ENCODE measurements around the gene HAPLN1. TPM values are rescaled to one million over a fixed set of nuclear protein-coding genes. Genes with fewer than 3 reads are reported as not detected.

The HAPLN1 gene
- not detected for total RNA-seq
- total RNA-seq (2013) = not detected

- ATAC-seq (no peak), DNase-seq (no peak)
- peaks cover 19% of the 10 kb centered on the region for H3K27me3 ChIP-seq (ENCODE audit: control insufficient read depth, insufficient read depth, low read length)
- 58% methylated on average over 15 of the region's 16 CpGs for WGBS (ENCODE audit: insufficient coverage)
- no peak within 1 kb of the TSS for H3K4me3 ChIP-seq (ENCODE audit: low read length)
- intact Hi-C loops (cut with micrococcal nuclease) = no loop called here
- Mint-ChIP-seq H3K9me3 (no peaks in the 10 kb centered on the region), H3K27me3 (ENCODE audit: low read depth in 2 of 2) (peaks cover 39 to 50% of the 10 kb centered on the region in 2 donors), H3K27ac (no peak within 1 kb of the TSS), H3K4me1 (peaks cover 0 to 8% of the 10 kb centered on the region in 2 donors), H3K36me3 (no peaks in the 10 kb centered on the region), H3K4me3 (no peak within 1 kb of the TSS)
- TF ChIP-seq CTCF (IDR thresholded peaks at IDR 0.05) = no peak
- H3K36me3 ChIP-seq (ENCODE audit: control insufficient read depth, insufficient read depth, low read length) = no peaks in the 10 kb centered on the region
- no peak within 1 kb of the TSS for H3K27ac ChIP-seq (ENCODE audit: low read length)
- no peaks in the 10 kb centered on the region for H3K4me1 ChIP-seq (ENCODE audit: control insufficient read depth, insufficient read depth, low read length)
- H3K9me3 ChIP-seq (ENCODE audit: control insufficient read depth, insufficient read depth, low read length) = no peaks in the 10 kb centered on the region
Observed at GRCh38 chr5:83720836-83721537, at the start of gene HAPLN1. HAPLN1 (minus strand) TSS chr5:83720855; CDS start chr5:83673523, 47,332 bp downstream.

- no peaks in the 10 kb centered on the region for H3K27me3 Mint-ChIP-seq (ENCODE audit: low read depth in 2 of 2)
- no peaks in the 10 kb centered on the region for H3K36me3 ChIP-seq (ENCODE audit: control insufficient read depth, insufficient read depth, low read length)
- H3K9me3 ChIP-seq (ENCODE audit: control insufficient read depth, insufficient read depth, low read length) = no peaks in the 10 kb centered on the region
- no peak overlapping the region for H3K27ac ChIP-seq (ENCODE audit: low read length)
- H3K36me3 Mint-ChIP-seq = no peaks in the 10 kb centered on the region
- no peaks in the 10 kb centered on the region for H3K4me1 Mint-ChIP-seq
- DNase-seq = no peak
- no peaks in the 10 kb centered on the region for H3K4me1 ChIP-seq (ENCODE audit: control insufficient read depth, insufficient read depth, low read length)
- TF ChIP-seq CTCF (IDR thresholded peaks at IDR 0.05) = no peak
- peaks cover 6 to 7% of the 10 kb centered on the region in 2 donors for H3K9me3 Mint-ChIP-seq
- H3K27me3 ChIP-seq (ENCODE audit: control insufficient read depth, insufficient read depth, low read length) = no peaks in the 10 kb centered on the region
- intact Hi-C loops (cut with micrococcal nuclease) = no loop called here
- WGBS (ENCODE audit: insufficient coverage) = 47% methylated on average over 2 of the region's 3 CpGs
- no peak overlapping the region for H3K27ac Mint-ChIP-seq
- no peak overlapping the region for H3K4me3 Mint-ChIP-seq
- no peak for ATAC-seq
- no peak overlapping the region for H3K4me3 ChIP-seq (ENCODE audit: low read length)
Observed at GRCh38 chr5:83767409-83767992, 46.8 kb upstream of the HAPLN1 start.

- no peak overlapping the region for H3K27ac ChIP-seq (ENCODE audit: low read length)
- H3K4me1 ChIP-seq (ENCODE audit: control insufficient read depth, insufficient read depth, low read length) = no peaks in the 10 kb centered on the region
- no peak overlapping the region for H3K4me3 Mint-ChIP-seq
- intact Hi-C loops (cut with micrococcal nuclease) = no loop called here
- H3K36me3 Mint-ChIP-seq = no peaks in the 10 kb centered on the region
- DNase-seq (no peak), ATAC-seq (no peak)
- H3K4me1 Mint-ChIP-seq = no peaks in the 10 kb centered on the region
- H3K27ac Mint-ChIP-seq = no peak overlapping the region
- H3K27me3 ChIP-seq (ENCODE audit: control insufficient read depth, insufficient read depth, low read length) = no peaks in the 10 kb centered on the region
- no peak overlapping the region for H3K4me3 ChIP-seq (ENCODE audit: low read length)
- H3K9me3 ChIP-seq (ENCODE audit: control insufficient read depth, insufficient read depth, low read length) = no peaks in the 10 kb centered on the region
- H3K9me3 Mint-ChIP-seq = peaks cover 6 to 7% of the 10 kb centered on the region in 2 donors
- 91% methylated on average over 1 of the region's 1 CpG for WGBS (ENCODE audit: insufficient coverage)
- no peaks in the 10 kb centered on the region for H3K27me3 Mint-ChIP-seq (ENCODE audit: low read depth in 2 of 2)
- no peak for TF ChIP-seq CTCF (IDR thresholded peaks at IDR 0.05)
- no peaks in the 10 kb centered on the region for H3K36me3 ChIP-seq (ENCODE audit: control insufficient read depth, insufficient read depth, low read length)
Observed at GRCh38 chr5:83764101-83764500, 43.4 kb upstream of the HAPLN1 start.
